HCT116 (cell line): ENCODE results near the gene ACOXL. TPM values are rescaled to one million over a fixed set of nuclear protein-coding genes. Genes with fewer than 3 reads are reported as not detected.

Source experiments
- ATAC-seq: fragments of 200-7000 bp; cut with Tn5 transposase; 2 replicates; pipeline ENCODE4 v1.9.1; 2020; ENCODE audit warnings: mild to moderate bottlenecking, moderate library complexity
- BruUV-seq: library from RNA; stranded (reverse); fragments of 400-500 nt; replicated peaks from 2 replicates; lab custom pipeline; 2021; lab: Mats Ljungman, UMichigan
- CTCF ChIA-PET: fragments of 300-600 bp; sonication (Branson Sonifier 250); formaldehyde crosslinking; loops from one replicate; lab custom pipeline; 2021; ENCODE audit warnings: antibody characterized with exemption; lab: Charles Lee
- POLR2A ChIA-PET: fragments of 300-600, 350-600 bp; sonication (Branson Sonifier 250); formaldehyde crosslinking; loops from one replicate; lab custom pipeline; 2021; ENCODE audit warnings: antibody characterized with exemption; lab: Charles Lee
- RAD21 ChIA-PET, 2 experiments: fragments of 300-600 bp; sonication (Branson Sonifier 250); formaldehyde crosslinking; loops; one replicate each; lab custom pipeline; 2023; ENCODE audit warnings: low total read pairs in 2 of 2; ENCODE audit not compliant: uncharacterized antibody in 2 of 2, unreplicated experiment in 2 of 2, low non-redundant PET in 1 of 2; lab: Charles Lee
- DNase-seq: peaks from one replicate; pipeline ENCODE4 v3.0.0-alpha.2; 2010; ENCODE audit warnings: low read depth, low spot score
- H2AFZ ChIP-seq: fragments of 200-600 bp; shearing (Covaris generic), sonication (generic); 2 replicates; pipeline ENCODE4 v1.6.1; 2017; ENCODE audit warnings: low read depth, mixed run types, mixed read lengths, antibody characterized with exemption, low read length; ENCODE audit not compliant: poor library complexity, severe bottlenecking
- H3K27ac ChIP-seq: 2 replicates; pipeline ENCODE4 v1.5.1; 2012; ENCODE audit warnings: low read depth, low read length
- H3K27me3 ChIP-seq: fragments of 200-600 bp; sonication (generic); 2 replicates; pipeline ENCODE4 v1.6.1; 2016; ENCODE audit warnings: mixed run types, low read length, mixed read lengths; ENCODE audit not compliant: insufficient read depth
- H3K36me3 ChIP-seq, 2 experiments: fragments of 200-500 bp in 1 of 2; fragments of 200-600 bp in 1 of 2; sonication (Bioruptor generic) in 1 of 2; sonication (generic) in 1 of 2; 2 replicates each; pipeline versions ENCODE4 v1.5.1 to v1.6.1; 2014 to 2016; ENCODE audit warnings: low read length in 2 of 2, inconsistent platforms in 1 of 2, mixed read lengths in 1 of 2, mixed run types in 1 of 2; ENCODE audit not compliant: insufficient read depth in 2 of 2, control insufficient read depth in 1 of 2
- H3K4me1 ChIP-seq, 2 experiments: fragments of 200-600 bp in 1 of 2; sonication (generic) in 1 of 2; 2 replicates each; pipeline versions ENCODE4 v1.5.1 to v1.6.1; 2012 to 2017; ENCODE audit warnings: low read length in 2 of 2, inconsistent platforms in 1 of 2, mild to moderate bottlenecking in 1 of 2, mixed read lengths in 1 of 2, mixed run types in 1 of 2, moderate library complexity in 1 of 2; ENCODE audit not compliant: insufficient read depth in 2 of 2, control insufficient read depth in 1 of 2
- H3K4me2 ChIP-seq: fragments of 200-600 bp; sonication (generic); 2 replicates; pipeline ENCODE4 v1.6.1; 2017; ENCODE audit warnings: mixed run types, low read length, mixed read lengths
- H3K4me3 ChIP-seq, 2 experiments: fragments of 200-600 bp in 1 of 2; sonication (generic) in 1 of 2; replicated peaks in 1 of 2; 2 replicates each; pipeline ENCODE4 v1.5.1; 2011 to 2016; ENCODE audit warnings: low read length in 2 of 2, control low read depth in 1 of 2, low read depth in 1 of 2, mild to moderate bottlenecking in 1 of 2, mixed read lengths in 1 of 2, mixed run types in 1 of 2
- H3K79me2 ChIP-seq: fragments of 200-600 bp; sonication (generic); 2 replicates; pipeline ENCODE4 v1.6.1; 2017; ENCODE audit warnings: mild to moderate bottlenecking, mixed run types, low read length, moderate library complexity, mixed read lengths; ENCODE audit not compliant: insufficient read depth
- H3K9ac ChIP-seq: fragments of 200-600 bp; sonication (generic); 2 replicates; pipeline ENCODE4 v1.6.1; 2016; ENCODE audit warnings: low read length, mixed read lengths
- H3K9me2 ChIP-seq: fragments of 200-600 bp; sonication (generic), shearing (Covaris generic); 2 replicates; pipeline ENCODE4 v1.6.1; 2017; ENCODE audit warnings: mixed run types, mild to moderate bottlenecking, moderate library complexity; ENCODE audit not compliant: insufficient read depth
- H3K9me3 ChIP-seq, 2 experiments: fragments of 200-500 bp in 1 of 2; fragments of 200-600 bp in 1 of 2; sonication (Bioruptor generic) in 1 of 2; sonication (generic) in 1 of 2; 2 replicates each; pipeline ENCODE4 v1.6.1; 2014 to 2017; ENCODE audit warnings: low read length in 2 of 2, mixed read lengths in 2 of 2, inconsistent platforms in 1 of 2, low read depth in 1 of 2, mild to moderate bottlenecking in 1 of 2, mixed run types in 1 of 2, moderate library complexity in 1 of 2; ENCODE audit not compliant: control insufficient read depth in 1 of 2, insufficient read depth in 1 of 2
- H4K20me1 ChIP-seq: fragments of 200-600 bp; sonication (generic), shearing (Covaris generic); 2 replicates; pipeline ENCODE4 v1.6.1; 2017; ENCODE audit warnings: mixed run types, mild to moderate bottlenecking, moderate library complexity; ENCODE audit not compliant: insufficient read depth
- CEBPB ChIP-seq: IDR thresholded peaks from 2 replicates; pipeline ENCODE4 v1.6.1; 2012; ENCODE audit warnings: low read depth
- ELF1 ChIP-seq: IDR thresholded peaks from 2 replicates; pipeline ENCODE4 v1.6.1; 2012; ENCODE audit warnings: low read depth, borderline replicate concordance
- EZH2phosphoT487 ChIP-seq: fragments of 200-600 bp; IDR thresholded peaks from 2 replicates; pipeline ENCODE4 v1.6.1; 2018; ENCODE audit warnings: antibody characterized with exemption, borderline replicate concordance
- POLR2A ChIP-seq: IDR thresholded peaks from 2 replicates; pipeline ENCODE4 v1.7.0; 2011; ENCODE audit warnings: borderline replicate concordance; ENCODE audit not compliant: insufficient read depth, insufficient read length; ENCODE audit errors: extremely low read depth
- POLR2AphosphoS5 ChIP-seq: IDR thresholded peaks from 2 replicates; pipeline ENCODE4 v1.6.1; 2011; ENCODE audit warnings: mild to moderate bottlenecking, low read depth, low read length, moderate library complexity
- RAD21 ChIP-seq: IDR thresholded peaks from 2 replicates; pipeline ENCODE4 v1.6.1; 2012; ENCODE audit warnings: low read depth, mild to moderate bottlenecking
- TCF7L2 ChIP-seq: IDR thresholded peaks from 2 replicates; pipeline ENCODE4 v1.7.0; 2011; ENCODE audit warnings: borderline replicate concordance, inconsistent platforms; ENCODE audit not compliant: insufficient read depth, insufficient read length; ENCODE audit errors: extremely low read depth
- YY1 ChIP-seq: IDR thresholded peaks from 2 replicates; pipeline ENCODE4 v1.6.1; 2011; ENCODE audit warnings: low read length, low read depth, moderate library complexity, mild to moderate bottlenecking; ENCODE audit not compliant: insufficient replicate concordance; ENCODE audit errors: extremely low read depth
- intact Hi-C: fragments of 100-400 bp; cut with micrococcal nuclease; formaldehyde crosslinking; loops from 2 replicates; pipeline ENCODE4 v1.10.0; 2022
- total RNA-seq: library from RNA; stranded (reverse); gene quantifications from one replicate; pipeline ENCODE4 v1.2.1, GENCODE V29; 2021; ENCODE audit not compliant: unreplicated experiment
- TF ChIP-seq, protein P1 (sequence below): IDR thresholded peaks from 2 replicates; pipeline ENCODE4 v1.6.1; 2011; ENCODE audit warnings: mild to moderate bottlenecking, low read length, moderate library complexity; ENCODE audit not compliant: insufficient replicate concordance; ENCODE audit errors: extremely low read depth
- TF ChIP-seq, protein P2 (sequence below): IDR thresholded peaks from 2 replicates; pipeline ENCODE4 v1.6.1; 2012
- TF ChIP-seq, protein P3 (sequence below): IDR thresholded peaks from 2 replicates; pipeline ENCODE4 v1.6.1; 2012
- TF ChIP-seq, protein P4 (sequence below): IDR thresholded peaks from 2 replicates; pipeline ENCODE4 v1.6.1; 2012; ENCODE audit warnings: low read depth
- TF ChIP-seq, protein P5 (sequence below), 3 experiments: fragments of 200-600 bp in 1 of 3; sonication (generic) in 1 of 3; IDR thresholded peaks in 2 of 3; conservative IDR thresholded peaks in 1 of 3; 2 replicates each; pipeline ENCODE4 v1.5.1; 2012 to 2017; ENCODE audit warnings: low read depth in 2 of 3, low read length in 2 of 3, antibody characterized with exemption in 1 of 3, borderline replicate concordance in 1 of 3, control low read depth in 1 of 3, mild to moderate bottlenecking in 1 of 3, mixed read lengths in 1 of 3, mixed run types in 1 of 3, moderate library complexity in 1 of 3; ENCODE audit not compliant: insufficient read depth in 1 of 3

The ACOXL gene
- total RNA-seq, 1 experiment from 2014 or later: 5.5 TPM

DNA sequence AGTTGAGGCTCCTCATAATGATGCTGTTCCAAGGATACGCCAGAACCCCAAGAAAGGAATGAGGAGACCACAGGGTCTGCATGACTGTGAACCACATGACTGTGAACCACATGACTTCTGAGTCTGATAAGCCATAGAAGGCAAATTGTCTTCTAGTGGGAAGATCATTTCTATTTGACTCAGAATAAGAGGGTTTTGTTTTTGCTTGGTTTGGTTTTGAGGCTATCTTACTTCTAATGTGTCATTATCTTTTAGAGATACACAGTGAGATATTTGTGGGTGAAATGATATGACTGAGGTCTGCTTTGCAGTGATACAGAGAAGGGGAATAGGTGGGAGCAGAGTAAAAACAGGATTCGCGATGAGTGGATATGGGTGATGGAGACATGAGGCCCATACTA is 359.4 kb downstream of the ACOXL start:
- Histone ChIP-seq H3K4me1 (peaks cover 0 to 7% of the 10 kb centered on the region in 2 experiments; a peak in 1 of 4 replicates), H3K4me3 (no peak overlapping the region), H2AFZ (no peak overlapping the region), H3K9ac (no peak overlapping the region), H3K4me2 (no peak overlapping the region), H3K79me2 (no peaks in the 10 kb centered on the region), H3K9me3 (no peaks in the 10 kb centered on the region)
- ChIA-PET CTCF (no interaction called here), RAD21 (no interaction called here)
- ATAC-seq: no peak
- no TSS peak for BruUV-seq
- intact Hi-C loops: no loop called here
- TF ChIP-seq YY1 (no peak), RAD21 (no peak), EZH2phosphoT487 (no peak), POLR2AphosphoS5 (no peak), POLR2A (no peak), CEBPB (no peak), TCF7L2 (no peak), ELF1 (no peak)
- TF ChIP-seq, protein P1, sequence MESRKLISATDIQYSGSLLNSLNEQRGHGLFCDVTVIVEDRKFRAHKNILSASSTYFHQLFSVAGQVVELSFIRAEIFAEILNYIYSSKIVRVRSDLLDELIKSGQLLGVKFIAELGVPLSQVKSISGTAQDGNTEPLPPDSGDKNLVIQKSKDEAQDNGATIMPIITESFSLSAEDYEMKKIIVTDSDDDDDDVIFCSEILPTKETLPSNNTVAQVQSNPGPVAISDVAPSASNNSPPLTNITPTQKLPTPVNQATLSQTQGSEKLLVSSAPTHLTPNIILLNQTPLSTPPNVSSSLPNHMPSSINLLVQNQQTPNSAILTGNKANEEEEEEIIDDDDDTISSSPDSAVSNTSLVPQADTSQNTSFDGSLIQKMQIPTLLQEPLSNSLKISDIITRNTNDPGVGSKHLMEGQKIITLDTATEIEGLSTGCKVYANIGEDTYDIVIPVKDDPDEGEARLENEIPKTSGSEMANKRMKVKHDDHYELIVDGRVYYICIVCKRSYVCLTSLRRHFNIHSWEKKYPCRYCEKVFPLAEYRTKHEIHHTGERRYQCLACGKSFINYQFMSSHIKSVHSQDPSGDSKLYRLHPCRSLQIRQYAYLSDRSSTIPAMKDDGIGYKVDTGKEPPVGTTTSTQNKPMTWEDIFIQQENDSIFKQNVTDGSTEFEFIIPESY: no peak
- TF ChIP-seq, protein P2, sequence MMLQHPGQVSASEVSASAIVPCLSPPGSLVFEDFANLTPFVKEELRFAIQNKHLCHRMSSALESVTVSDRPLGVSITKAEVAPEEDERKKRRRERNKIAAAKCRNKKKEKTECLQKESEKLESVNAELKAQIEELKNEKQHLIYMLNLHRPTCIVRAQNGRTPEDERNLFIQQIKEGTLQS: no peak
- TF ChIP-seq, protein P3, sequence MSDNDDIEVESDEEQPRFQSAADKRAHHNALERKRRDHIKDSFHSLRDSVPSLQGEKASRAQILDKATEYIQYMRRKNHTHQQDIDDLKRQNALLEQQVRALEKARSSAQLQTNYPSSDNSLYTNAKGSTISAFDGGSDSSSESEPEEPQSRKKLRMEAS: no peak
- TF ChIP-seq, protein P4, sequence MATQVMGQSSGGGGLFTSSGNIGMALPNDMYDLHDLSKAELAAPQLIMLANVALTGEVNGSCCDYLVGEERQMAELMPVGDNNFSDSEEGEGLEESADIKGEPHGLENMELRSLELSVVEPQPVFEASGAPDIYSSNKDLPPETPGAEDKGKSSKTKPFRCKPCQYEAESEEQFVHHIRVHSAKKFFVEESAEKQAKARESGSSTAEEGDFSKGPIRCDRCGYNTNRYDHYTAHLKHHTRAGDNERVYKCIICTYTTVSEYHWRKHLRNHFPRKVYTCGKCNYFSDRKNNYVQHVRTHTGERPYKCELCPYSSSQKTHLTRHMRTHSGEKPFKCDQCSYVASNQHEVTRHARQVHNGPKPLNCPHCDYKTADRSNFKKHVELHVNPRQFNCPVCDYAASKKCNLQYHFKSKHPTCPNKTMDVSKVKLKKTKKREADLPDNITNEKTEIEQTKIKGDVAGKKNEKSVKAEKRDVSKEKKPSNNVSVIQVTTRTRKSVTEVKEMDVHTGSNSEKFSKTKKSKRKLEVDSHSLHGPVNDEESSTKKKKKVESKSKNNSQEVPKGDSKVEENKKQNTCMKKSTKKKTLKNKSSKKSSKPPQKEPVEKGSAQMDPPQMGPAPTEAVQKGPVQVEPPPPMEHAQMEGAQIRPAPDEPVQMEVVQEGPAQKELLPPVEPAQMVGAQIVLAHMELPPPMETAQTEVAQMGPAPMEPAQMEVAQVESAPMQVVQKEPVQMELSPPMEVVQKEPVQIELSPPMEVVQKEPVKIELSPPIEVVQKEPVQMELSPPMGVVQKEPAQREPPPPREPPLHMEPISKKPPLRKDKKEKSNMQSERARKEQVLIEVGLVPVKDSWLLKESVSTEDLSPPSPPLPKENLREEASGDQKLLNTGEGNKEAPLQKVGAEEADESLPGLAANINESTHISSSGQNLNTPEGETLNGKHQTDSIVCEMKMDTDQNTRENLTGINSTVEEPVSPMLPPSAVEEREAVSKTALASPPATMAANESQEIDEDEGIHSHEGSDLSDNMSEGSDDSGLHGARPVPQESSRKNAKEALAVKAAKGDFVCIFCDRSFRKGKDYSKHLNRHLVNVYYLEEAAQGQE: no peak
- TF ChIP-seq, protein P5, sequence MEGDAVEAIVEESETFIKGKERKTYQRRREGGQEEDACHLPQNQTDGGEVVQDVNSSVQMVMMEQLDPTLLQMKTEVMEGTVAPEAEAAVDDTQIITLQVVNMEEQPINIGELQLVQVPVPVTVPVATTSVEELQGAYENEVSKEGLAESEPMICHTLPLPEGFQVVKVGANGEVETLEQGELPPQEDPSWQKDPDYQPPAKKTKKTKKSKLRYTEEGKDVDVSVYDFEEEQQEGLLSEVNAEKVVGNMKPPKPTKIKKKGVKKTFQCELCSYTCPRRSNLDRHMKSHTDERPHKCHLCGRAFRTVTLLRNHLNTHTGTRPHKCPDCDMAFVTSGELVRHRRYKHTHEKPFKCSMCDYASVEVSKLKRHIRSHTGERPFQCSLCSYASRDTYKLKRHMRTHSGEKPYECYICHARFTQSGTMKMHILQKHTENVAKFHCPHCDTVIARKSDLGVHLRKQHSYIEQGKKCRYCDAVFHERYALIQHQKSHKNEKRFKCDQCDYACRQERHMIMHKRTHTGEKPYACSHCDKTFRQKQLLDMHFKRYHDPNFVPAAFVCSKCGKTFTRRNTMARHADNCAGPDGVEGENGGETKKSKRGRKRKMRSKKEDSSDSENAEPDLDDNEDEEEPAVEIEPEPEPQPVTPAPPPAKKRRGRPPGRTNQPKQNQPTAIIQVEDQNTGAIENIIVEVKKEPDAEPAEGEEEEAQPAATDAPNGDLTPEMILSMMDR (IDR thresholded peaks at IDR 0.05 in 2 of 3, conservative IDR thresholded peaks at IDR 0.05 in 1 of 3; ENCODE audit: borderline replicate concordance in 1 of 3, insufficient read depth in 1 of 3, low read depth in 2 of 3, low read length in 2 of 3): no peak
- TF ChIP-seq, all 23 proteins: peak for 0
- no peaks in the 10 kb centered on the region for H3K9me2 ChIP-seq
- no peaks in the 10 kb centered on the region for H3K36me3 ChIP-seq
- H4K20me1 ChIP-seq: no peaks in the 10 kb centered on the region
- DNase-seq: no peak
- POLR2A ChIA-PET: no interaction called here
- no peaks in the 10 kb centered on the region for H3K27me3 ChIP-seq
- no peak overlapping the region for H3K27ac ChIP-seq
